ENCODE measurements around the gene GOT1.

Gene GOT1

GRCh38 chr10:99395750-99396445 is 34.5 kb downstream of the GOT1 start:
- DNase-seq (ENCODE audit: low read depth in 2 of 2): no peak

DNA sequence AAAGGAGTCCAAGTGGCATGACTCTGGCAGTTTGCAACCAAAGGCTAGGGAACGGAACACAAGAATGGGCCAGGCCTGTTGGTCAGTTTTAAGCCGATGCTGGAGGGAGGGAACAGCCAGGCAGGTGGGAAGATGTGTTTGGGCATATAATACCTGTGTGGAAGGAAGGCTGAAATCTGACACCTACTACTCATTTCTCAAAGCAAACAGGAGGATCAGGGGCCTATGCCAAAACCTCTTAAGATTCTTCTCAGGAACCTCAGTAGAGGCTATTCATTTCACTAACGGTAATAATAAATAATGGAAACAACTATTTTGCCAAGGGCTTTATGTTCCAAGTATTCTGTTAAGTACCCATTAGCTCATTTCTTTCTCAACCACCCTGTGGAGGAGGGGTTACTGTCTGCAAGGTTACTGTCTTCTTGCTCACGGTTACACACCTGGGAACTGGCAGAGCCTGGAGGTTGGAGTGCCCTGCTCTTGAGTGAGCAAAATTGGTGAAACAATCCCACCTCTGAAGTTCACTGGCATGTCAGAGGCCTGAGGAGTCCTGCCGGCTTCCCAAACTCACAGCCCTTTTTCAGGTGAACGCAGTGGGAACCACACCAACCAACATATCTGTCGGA is 35.5 kb downstream of the GOT1 start:
- DNase-seq (ENCODE audit: low read depth in 2 of 2): no peak

DNA sequence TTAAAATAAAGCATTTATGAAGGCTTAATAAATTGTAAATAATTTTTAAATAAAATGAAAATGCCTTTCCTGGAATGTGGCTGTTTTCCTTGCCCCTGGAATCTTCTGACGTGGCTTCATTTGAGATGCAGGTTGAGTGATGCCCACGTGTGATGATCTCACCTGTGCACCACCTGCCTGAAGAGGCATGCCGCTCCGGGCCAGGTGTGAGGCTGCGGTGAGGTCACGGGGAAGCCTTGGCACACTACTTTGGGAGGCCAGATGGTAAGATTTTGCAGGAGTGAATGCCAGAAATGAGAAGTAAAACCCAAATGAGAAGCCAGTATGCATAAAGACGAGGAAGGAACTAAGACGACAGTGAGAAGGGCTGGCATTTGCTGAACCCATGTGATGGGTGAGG is 36.2 kb downstream of the GOT1 start:
- no peak for DNase-seq (ENCODE audit: low read depth in 2 of 2)

DNA sequence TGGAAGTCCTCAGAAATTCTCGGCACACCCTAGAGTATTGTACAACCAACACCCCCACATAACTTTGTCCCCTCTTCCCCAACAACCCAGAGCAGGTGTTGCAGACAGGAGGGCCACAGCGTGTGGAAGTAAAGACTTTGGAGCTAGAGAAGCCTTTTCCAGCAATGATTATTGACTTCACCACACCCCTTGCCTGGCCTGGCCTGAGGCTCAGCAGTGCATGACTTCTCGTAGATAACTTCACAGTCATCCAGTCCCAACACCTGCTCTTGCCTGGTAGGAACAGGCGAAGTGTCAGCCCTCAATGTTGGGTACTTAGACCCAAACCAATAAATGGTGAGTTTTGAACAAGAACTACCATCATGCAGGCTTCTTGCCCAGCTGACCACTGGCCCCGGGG is 36.7 kb downstream of the GOT1 start:
- no peak for DNase-seq (ENCODE audit: low read depth in 2 of 2)

- DNase-seq (ENCODE audit: low read depth in 2 of 2): no peak
These were observed 37.4 kb downstream of the GOT1 start for GRCh38 chr10:99393036-99393435.

- no peak for DNase-seq (ENCODE audit: low read depth in 2 of 2)
These were observed 39.1 kb downstream of the GOT1 start for GRCh38 chr10:99391346-99391745.

DNA sequence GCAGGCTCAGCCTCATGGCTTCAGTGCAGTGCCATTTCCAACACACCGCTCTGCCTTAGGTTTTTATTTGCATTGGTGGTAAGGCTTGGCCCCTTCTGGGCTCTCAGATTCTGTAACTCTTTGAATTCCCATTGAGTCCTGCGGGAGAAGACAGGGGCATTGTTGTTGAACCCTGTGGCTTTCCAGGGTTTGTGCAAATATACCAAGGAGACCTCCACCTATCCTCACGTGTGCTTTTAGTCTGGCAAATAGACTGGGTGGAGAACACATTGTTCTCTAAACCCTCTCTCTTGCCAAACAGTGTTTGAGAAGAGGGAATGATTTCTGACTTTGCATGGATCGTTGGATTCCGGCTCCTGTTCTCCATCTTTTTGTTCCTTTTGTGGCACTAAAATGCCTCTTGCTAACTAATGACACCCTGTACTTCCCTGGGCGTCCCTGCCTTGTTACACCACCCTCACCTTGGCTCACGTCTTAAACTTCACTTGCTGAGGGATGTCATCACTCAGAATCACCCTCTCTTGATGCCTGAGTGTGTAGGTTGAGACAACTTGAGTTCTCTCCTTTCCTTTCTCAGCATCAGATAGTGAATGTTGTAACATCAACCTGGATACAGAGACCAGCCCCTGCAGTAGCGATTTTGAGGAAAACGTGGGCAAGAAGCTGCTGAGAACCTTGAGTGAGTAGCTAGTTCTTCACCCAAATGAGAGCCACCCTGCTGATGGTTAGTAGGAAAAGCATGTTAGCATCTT is 40.5 kb downstream of the GOT1 start:
- DNase-seq (ENCODE audit: low read depth in 2 of 2): no peak

DNA sequence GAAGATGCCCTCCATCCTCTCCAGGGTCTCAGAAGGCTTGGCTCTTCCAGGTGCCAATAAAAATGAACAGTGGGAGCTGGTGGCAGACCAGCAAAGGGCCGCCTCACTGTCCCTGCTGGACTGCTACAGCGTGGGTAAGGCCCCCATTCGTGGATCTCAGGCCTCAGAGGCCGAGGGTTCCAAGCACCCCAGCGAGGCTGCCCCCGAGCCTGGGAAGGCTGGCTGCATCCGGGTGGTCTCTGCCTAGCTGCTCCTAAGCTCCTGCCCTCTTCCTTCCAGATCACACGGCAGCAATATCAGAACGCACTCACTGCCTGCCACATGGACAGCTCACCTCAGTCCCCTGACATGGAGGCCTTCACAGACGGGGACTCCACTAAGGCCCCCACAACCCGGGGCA is 42.9 kb downstream of the GOT1 start:
- no peak for DNase-seq (ENCODE audit: low read depth in 2 of 2)

GRCh38 chr10:99387071-99387470 is 43.4 kb downstream of the GOT1 start:
- DNase-seq (ENCODE audit: low read depth in 2 of 2): no peak

DNA sequence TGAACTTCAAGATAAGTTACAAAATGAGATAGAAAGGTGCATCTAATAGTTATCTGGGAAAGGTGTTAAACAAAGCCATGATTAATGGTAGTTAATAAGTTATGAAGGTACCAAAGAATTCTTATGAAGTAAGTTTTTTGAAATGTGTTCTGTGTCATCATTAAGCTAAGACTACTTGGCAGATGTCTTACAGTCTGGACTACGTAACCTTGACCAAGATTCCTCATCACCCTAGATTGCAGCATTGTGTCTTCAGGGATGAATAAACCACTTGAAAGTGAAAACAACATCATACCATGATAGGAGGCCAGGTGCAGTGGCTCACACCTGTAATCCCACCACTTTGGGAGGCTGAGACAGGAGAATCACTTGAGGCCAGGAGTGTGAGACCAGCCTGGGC is 48.2 kb downstream of the GOT1 start:
- DNase-seq (ENCODE audit: low read depth in 2 of 2): no peak

GRCh38 chr10:99375426-99375825 is 55.0 kb downstream of the GOT1 start:
- DNase-seq (ENCODE audit: low read depth in 2 of 2): no peak

GRCh38 chr10:99374972-99375371 is 55.5 kb downstream of the GOT1 start:
- DNase-seq (ENCODE audit: low read depth in 2 of 2): no peak

GRCh38 chr10:99374526-99374925 is 55.9 kb downstream of the GOT1 start:
- no peak for DNase-seq (ENCODE audit: low read depth in 2 of 2)

DNA sequence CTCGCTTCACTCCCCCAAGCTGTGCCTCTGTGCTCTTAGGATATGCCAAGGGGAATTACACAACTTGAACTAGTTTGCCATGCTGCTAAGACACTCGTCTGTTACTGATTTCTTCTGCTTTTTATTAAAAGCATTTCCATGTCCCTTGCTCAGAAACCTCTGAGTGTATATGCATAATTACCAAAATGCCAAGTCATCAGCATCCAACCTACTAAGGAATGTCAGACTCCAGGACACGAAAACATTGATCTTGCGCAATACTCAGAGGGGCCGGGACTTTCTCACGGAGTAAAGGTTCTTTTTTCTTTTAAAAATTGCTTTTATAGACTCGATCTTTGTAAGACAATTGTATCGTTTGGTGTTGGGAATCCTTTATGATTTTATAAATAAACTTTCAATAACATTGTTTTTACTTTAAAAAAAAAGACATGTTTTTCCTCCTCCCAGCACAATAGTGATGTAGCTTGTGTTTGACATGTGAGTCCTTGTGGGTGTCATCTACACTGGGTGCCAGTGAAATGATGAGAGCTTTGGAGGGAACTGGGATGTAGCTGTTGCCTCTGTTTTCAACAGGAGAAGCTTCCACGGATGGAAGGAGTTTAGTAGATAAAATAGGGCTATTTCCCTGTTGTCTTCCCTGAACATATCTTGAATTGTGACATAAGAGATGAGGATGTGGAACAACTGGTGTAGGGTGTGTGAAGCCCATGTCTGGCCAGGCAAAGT is 57.7 kb downstream of the GOT1 start:
- no peak for DNase-seq (ENCODE audit: low read depth in 2 of 2)

- no peak for DNase-seq (ENCODE audit: low read depth in 2 of 2)
These were observed 59.4 kb downstream of the GOT1 start for GRCh38 chr10:99370993-99371392.

DNA sequence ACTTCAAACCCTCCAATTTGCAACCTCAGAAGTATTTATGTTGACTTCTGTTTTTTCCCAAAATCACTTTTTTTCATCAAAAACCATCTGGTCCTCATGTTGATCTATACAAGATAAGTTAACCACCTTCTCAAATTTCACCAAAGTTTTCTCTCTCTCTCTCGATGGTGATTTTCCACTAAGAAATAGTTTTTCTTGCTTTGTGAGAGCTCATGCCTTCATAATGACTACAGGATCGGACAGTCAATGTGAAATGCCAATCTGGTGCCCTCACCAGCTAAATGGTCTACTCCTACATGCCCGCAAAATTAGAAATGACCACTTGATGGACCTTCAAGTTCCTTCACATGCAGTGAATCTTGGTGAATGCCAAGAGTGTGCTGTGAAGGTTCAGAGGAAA is 60.9 kb downstream of the GOT1 start:
- DNase-seq (ENCODE audit: low read depth in 2 of 2): no peak

GRCh38 chr10:99369126-99369525 is 61.3 kb downstream of the GOT1 start:
- DNase-seq (ENCODE audit: low read depth in 2 of 2): no peak

DNA sequence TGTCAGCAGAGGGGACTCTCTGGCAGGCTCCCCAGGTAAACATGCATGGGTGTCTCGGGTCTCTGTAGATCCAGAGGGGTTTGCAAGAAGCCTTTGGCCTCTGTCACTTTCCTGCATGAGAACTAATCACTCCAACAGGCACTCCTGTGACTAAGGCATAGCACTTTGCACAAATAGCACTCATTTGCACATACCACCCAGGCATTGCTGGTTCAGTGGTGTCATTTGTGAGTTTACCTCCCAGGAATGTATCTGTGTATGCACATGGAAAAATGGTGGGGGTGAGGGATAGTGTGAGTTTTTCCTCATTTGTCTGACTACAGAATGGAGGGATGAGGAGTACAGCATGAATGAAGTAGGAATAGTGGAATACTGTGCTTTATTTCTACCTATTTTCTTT is 61.8 kb downstream of the GOT1 start:
- DNase-seq (ENCODE audit: low read depth in 2 of 2): no peak

DNA sequence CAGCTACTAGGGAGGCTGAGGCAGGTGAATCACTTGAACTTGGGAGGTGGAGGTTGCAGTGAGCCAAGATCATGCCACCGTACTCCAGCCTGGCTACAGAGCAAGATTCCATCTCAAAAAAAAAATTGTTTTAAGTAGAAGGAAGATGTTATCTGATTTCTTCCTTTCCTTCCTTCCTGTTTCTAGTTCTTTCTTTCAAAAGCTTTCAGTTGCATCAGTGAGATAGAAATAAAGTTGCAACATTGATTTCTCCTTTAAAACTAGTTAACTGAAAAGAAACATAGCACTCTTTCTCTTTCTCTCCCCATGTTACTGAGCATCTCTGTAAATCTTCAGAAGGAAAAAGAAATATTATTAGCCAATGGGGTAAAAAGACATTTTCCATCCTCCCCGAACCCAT is 63.8 kb downstream of the GOT1 start:
- no peak for DNase-seq (ENCODE audit: low read depth in 2 of 2)

DNA sequence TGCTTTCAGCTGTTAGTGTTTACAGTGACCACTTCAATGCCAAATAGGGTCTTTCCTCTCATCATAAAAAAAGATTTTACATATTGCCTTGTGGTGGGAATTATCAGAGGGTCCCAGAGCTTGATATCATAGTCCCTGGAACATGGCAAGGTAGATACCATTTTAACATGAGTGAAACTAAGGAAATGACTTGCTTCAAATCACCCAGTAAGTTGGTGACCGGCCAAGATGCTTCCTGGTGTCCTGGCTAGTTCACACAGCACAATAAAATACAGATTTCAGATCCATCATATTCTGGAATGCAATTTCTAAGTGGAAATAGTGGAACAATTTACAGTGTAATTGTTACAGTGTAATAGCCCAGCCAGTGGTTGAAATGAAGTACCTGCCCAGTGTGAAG is 64.7 kb downstream of the GOT1 start:
- no peak for DNase-seq (ENCODE audit: low read depth in 2 of 2)

- DNase-seq (ENCODE audit: low read depth in 2 of 2): no peak
These were observed 65.1 kb downstream of the GOT1 start for GRCh38 chr10:99365311-99365710.

DNA sequence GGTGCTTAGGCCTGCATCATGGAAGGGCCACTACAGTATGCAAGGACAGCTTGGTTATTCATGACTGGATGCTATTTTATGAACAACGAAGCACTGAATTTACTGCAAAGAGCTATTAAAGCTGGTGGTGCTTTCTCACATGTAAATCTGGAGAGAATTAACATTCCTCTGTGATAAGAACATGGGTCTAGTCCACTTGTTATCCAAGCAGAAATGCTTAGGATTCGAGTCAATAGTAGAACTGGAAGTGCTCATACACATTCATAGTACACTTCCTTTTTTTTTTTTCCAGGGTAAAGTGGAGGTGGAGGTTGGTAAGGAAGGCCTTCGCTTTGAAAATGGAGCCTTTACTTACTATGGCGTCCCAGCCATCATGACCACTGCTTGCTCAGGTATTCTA is 66.3 kb downstream of the GOT1 start:
- no peak for DNase-seq (ENCODE audit: low read depth in 2 of 2)

DNA sequence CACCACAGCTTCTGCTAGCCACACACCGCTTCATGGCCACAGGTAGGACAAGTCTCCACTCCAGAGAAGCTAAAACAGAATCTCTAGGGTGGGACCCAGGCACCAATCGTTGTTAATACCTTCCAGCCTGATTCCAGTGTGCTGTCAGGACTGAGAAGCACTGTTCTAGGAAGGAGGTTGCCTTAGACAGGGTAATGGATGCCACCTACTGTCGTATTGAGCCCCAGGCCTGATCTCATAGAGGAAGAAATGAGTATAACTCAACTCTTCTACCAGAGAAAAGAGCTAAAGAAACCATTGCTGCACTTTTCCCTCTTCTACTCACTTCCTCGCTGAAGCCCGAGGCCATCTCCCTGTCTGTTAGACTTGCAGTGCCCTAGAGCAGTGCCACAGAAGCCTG is 69.5 kb downstream of the GOT1 start:
- DNase-seq (ENCODE audit: low read depth in 2 of 2): no peak

Data from stimulated activated CD4-positive, alpha-beta T cell treated with anti-CD3 and anti-CD28 coated beads, Interleukin-12 subunit alpha, Interleukin-12 subunit beta, amount 100 ng/mL, for 24 hours (primary cell).